Endometrium (tissue), 2 donors: ENCODE results near the gene TPPP3.

ENCODE experiments used
- FAIRE-seq: peaks from 2 replicates; lab custom pipeline; 2012; peaks lifted over from hg19 to GRCh38; lab: Jason Lieb, UNC
- donor health status: control.
- donor health status: control.

The TPPP3 gene

DNA sequence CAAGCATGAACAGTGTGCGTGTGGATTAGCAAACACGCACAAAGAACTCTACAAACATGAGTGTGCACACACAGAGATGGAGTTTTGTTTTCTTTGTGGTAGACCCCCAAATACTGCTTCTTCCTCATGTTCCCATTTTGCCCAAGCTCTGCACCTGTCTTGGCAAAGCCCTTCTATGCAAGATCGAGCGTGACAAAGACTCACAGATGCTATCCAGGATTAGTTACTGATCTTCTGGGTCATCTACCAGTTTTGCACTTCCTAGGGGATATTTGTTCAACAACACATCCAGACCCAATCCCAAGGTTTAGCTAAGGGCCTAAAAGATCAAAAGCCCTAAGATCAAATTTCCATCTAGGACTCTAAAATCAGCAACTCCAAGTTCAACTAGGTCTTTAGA, 50.7 kb downstream of the TPPP3 start:
- no peak for FAIRE-seq

DNA sequence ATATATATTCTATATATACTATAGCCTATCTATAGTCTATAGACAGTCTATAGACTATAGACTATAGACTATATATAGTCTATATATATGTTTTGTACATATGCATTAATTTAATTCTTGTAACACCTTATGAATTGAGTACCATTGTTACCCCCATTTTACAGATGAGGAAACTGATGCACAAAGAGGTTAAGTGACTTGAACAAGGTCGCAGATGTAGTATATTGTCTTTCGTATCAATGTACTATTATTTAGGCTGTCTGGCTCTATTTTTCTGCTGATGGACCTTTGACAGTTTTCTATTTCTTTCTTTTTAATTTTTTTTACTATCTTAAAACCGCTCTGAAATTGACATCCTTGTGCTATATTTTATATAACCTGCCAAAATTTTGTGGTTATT, 52.0 kb downstream of the TPPP3 start:
- FAIRE-seq = no peak
